A549 treated with AZD9567 at 1 μM for 4 hours (cell line): Measurements from ENCODE around the gene LCE7A. TPM values are rescaled to one million over a fixed set of nuclear protein-coding genes. Genes with fewer than 3 reads are reported as not detected.

ENCODE experiments used
- total RNA-seq: library from RNA; stranded (reverse); fragments of 200-300 nt; extraction: Qiagen RNA extraction; gene quantifications from 5 replicates; pipeline ENCODE4 v1.2.3, GENCODE V29; 2022; ENCODE audit not compliant: insufficient read depth

Gene LCE7A
- not detected in 5 replicates for total RNA-seq

GRCh38 chr1:152859696-152860095 lies at the start of gene LCE7A:
Gene LCE7A (plus strand): TSS chr1:152859996. CDS start chr1:152860698, 702 bp downstream.

GRCh38 chr1:152811671-152812070 lies 48.1 kb upstream of the LCE7A start, which contains the start of gene LCE1B:
Gene LCE1B (plus strand): TSS chr1:152811971. CDS start chr1:152812447, 476 bp downstream.

GRCh38 chr1:152827173-152827572 lies 32.6 kb upstream of the LCE7A start, which contains the start of gene LCE1A:
Gene LCE1A (plus strand): TSS chr1:152827473. CDS start chr1:152827473, 0 bp downstream.

GRCh38 chr1:152842556-152842955 lies 17.2 kb upstream of the LCE7A start, which contains the start of gene LCE6A:
Gene LCE6A (plus strand): TSS chr1:152842856. CDS start chr1:152843521, 665 bp downstream.

GRCh38 chr1:152878042-152878441 lies 18.2 kb downstream of the LCE7A start, which contains the start of gene SMCP:
Gene SMCP (plus strand): TSS chr1:152878322. CDS start chr1:152884423, 6,101 bp downstream.

GRCh38 chr1:152907686-152908601 lies 48.1 kb downstream of the LCE7A start, which contains the start of gene IVL:
Gene IVL (plus strand): TSS chr1:152908546. CDS start chr1:152909798, 1,252 bp downstream.

Other genes starting within 250 kb of the LCE7A start
- not detected in 5 replicates for gene LCE3B, start 246.2 kb upstream of the LCE7A start, total RNA-seq
- not detected in 5 replicates for gene LCE3A, start 236.9 kb upstream of the LCE7A start, total RNA-seq
- gene LCE2D, start 196.6 kb upstream of the LCE7A start, total RNA-seq: not detected in 5 replicates
- gene LCE2C, start 184.7 kb upstream of the LCE7A start, total RNA-seq: not detected in 5 replicates
- gene LCE2B, start 173.9 kb upstream of the LCE7A start, total RNA-seq: not detected in 5 replicates
- not detected in 5 replicates for gene LCE2A, start 161.7 kb upstream of the LCE7A start, total RNA-seq
- gene LCE4A, start 151.8 kb upstream of the LCE7A start, total RNA-seq: not detected in 5 replicates
- not detected in 5 replicates for gene KPRP, start 102.0 kb upstream of the LCE7A start, total RNA-seq
- not detected in 5 replicates for gene LCE1F, start 84.9 kb upstream of the LCE7A start, total RNA-seq
- 0.07 TPM in 1 of 5 replicates, not detected in the others for gene LCE1E, start 73.7 kb upstream of the LCE7A start, total RNA-seq
- gene LCE1D, start 63.3 kb upstream of the LCE7A start, total RNA-seq: not detected in 5 replicates
- not detected in 5 replicates for gene LCE1C, start 53.3 kb upstream of the LCE7A start, total RNA-seq
- gene LCE1B, start 48.0 kb upstream of the LCE7A start, total RNA-seq: 0.09 TPM in 1 of 5 replicates, not detected in the others
- not detected in 5 replicates for gene LCE1A, start 32.5 kb upstream of the LCE7A start, total RNA-seq
- not detected in 5 replicates for gene LCE6A, start 17.1 kb upstream of the LCE7A start, total RNA-seq
- not detected in 5 replicates for gene SMCP, start 18.3 kb downstream of the LCE7A start, total RNA-seq
- 0.05 to 0.09 TPM (median 0.08 TPM) in 4 of 5 replicates, not detected in the other for gene IVL, start 48.5 kb downstream of the LCE7A start, total RNA-seq
- not detected in 5 replicates for gene SPRR5, start 87.2 kb downstream of the LCE7A start, total RNA-seq
- gene SPRR4, start 110.7 kb downstream of the LCE7A start, total RNA-seq: not detected in 5 replicates
- gene SPRR1A, start 124.1 kb downstream of the LCE7A start, total RNA-seq: not detected in 5 replicates
- not detected in 5 replicates for gene SPRR3, start 141.8 kb downstream of the LCE7A start, total RNA-seq
- not detected in 5 replicates for gene SPRR1B, start 171.2 kb downstream of the LCE7A start, total RNA-seq
- gene SPRR2D, start 181.1 kb downstream of the LCE7A start, total RNA-seq: not detected in 5 replicates
- gene SPRR2A, start 197.5 kb downstream of the LCE7A start, total RNA-seq: not detected in 5 replicates
- not detected in 5 replicates for gene SPRR2B, start 211.6 kb downstream of the LCE7A start, total RNA-seq
- not detected in 5 replicates for gene SPRR2E, start 234.5 kb downstream of the LCE7A start, total RNA-seq